Gastrocnemius medialis (tissue), 4 donors: ENCODE results near the gene CYTH3. TPM values are rescaled to one million over a fixed set of nuclear protein-coding genes. Genes with fewer than 3 reads are reported as not detected.
"Not testable (repeated sequence)": the region's sequence is repeated elsewhere in the genome, so short reads cannot be mapped to it uniquely, and the experiment has no call there.

Experiments
- ATAC-seq, 2 donors: fragments of 150-250 bp; one replicate each; pipeline ENCODE4 v1.9.1; 2016
- DNase-seq, 2 donors: peaks; one replicate each; pipeline ENCODE4 v3.0.0-alpha.2; 2019
- H3K27ac ChIP-seq, 4 donors: fragments of 200-600 bp; sonication (generic); 1 replicate in 1 of 4; 2 replicates in 3 of 4; pipeline ENCODE4 v1.5.1; 2016 to 2018; ENCODE audit warnings: mild to moderate bottlenecking in 2 of 4, moderate library complexity in 1 of 4
- H3K27me3 ChIP-seq, 3 donors: fragments of 200-600 bp; sonication (generic) in 2 of 3; 1 replicate in 1 of 3; 2 replicates in 2 of 3; pipeline versions ENCODE4 v1.5.1 to v1.6.0; 2016 to 2019; ENCODE audit warnings: mild to moderate bottlenecking in 1 of 3, moderate library complexity in 1 of 3
- H3K36me3 ChIP-seq, 2 donors: fragments of 200-600 bp; sonication (generic) in 1 of 2; one replicate each; pipeline ENCODE4 v1.5.1; 2017 to 2018
- H3K4me1 ChIP-seq, 2 donors: fragments of 200-600 bp; sonication (generic) in 1 of 2; one replicate each; pipeline ENCODE4 v1.5.1; 2016 to 2017; ENCODE audit warnings: mild to moderate bottlenecking in 2 of 2
- H3K4me3 ChIP-seq, 4 donors: fragments of 200-600 bp; sonication (generic) in 3 of 4; 1 replicate in 1 of 4; 2 replicates in 3 of 4; pipeline ENCODE4 v1.5.1; 2016 to 2019; ENCODE audit warnings: mild to moderate bottlenecking in 2 of 4
- H3K9me3 ChIP-seq, 3 donors: fragments of 200-600 bp; sonication (generic) in 2 of 3; 1 replicate in 1 of 3; 2 replicates in 2 of 3; pipeline ENCODE4 v1.5.1; 2016 to 2019
- POLR2A ChIP-seq, 2 donors: fragments of 450-650 bp; IDR thresholded peaks; one replicate each; pipeline ENCODE4 v1.6.1; 2017; ENCODE audit warnings: antibody characterized with exemption in 2 of 2, mild to moderate bottlenecking in 2 of 2, moderate library complexity in 2 of 2
- in situ Hi-C, 4 donors: fragments of 200-750 bp; cut with MboI; loops; one replicate each; pipeline versions ENCODE4 v1.15.0 to v1.8.0; 2017; ENCODE audit warnings: low sequenced_read_pairs in 4 of 4
- intact Hi-C: fragments of 100-400 bp; cut with DNase I; formaldehyde crosslinking; loops from one replicate; pipeline ENCODE4 v1.15.1; 2023; ENCODE audit warnings: low total_unique reads
- total RNA-seq, 4 donors: library from RNA; depleted of rRNA; stranded (reverse); fragments of >200 nt; gene quantifications; one replicate each; pipeline versions ENCODE4 v1.1.0 to v1.2.3, GENCODE V29; 2016
- TF ChIP-seq, protein P1 (sequence below), 5 experiments: fragments of 450-650 bp in 3 of 5; fragments of 200-600 bp in 2 of 5; sonication (generic) in 2 of 5; IDR thresholded peaks in 4 of 5; conservative IDR thresholded peaks in 1 of 5; 1 replicate in 4 of 5; 2 replicates in 1 of 5; pipeline ENCODE4 v1.5.1; 2016 to 2019; ENCODE audit warnings: antibody characterized with exemption in 5 of 5, mild to moderate bottlenecking in 3 of 5, moderate library complexity in 3 of 5

The CYTH3 gene
- total RNA-seq, 4 donors from 2014 or later = 14.3 to 20.2 (median 16.7) TPM

DNA sequence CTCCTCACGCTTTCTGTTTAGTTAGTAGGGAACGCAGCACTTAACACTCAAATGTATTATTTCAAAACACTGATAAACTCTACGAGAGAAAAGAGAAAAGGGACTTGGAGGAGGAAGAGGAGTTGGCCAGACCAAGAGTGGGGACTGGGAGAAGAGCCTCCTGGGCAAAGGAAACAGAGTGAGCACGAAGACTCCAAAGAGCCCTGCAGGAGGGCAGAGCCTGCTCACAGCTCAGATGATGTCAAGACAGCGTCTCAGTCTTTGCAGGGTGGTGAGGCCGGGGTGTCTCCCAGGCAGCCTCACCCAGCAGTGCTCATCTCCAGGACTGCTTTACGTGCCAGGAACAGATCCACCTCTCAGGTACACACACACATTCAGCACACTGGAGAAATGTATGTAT, 41.2 kb downstream of the CYTH3 start:
- DNase-seq (no peak), ATAC-seq (no peak)
- intact Hi-C loops = no loop called here
- Histone ChIP-seq H3K27me3 (no peaks in the 10 kb centered on the region), H3K9me3 (no peaks in the 10 kb centered on the region), H3K27ac (no peak overlapping the region), H3K4me3 (no peak overlapping the region), H3K36me3 (no peaks in the 10 kb centered on the region), H3K4me1 (peaks cover 25 to 66% of the 10 kb centered on the region in 2 donors)
- in situ Hi-C loops = no loop called here
- TF ChIP-seq, protein P1, sequence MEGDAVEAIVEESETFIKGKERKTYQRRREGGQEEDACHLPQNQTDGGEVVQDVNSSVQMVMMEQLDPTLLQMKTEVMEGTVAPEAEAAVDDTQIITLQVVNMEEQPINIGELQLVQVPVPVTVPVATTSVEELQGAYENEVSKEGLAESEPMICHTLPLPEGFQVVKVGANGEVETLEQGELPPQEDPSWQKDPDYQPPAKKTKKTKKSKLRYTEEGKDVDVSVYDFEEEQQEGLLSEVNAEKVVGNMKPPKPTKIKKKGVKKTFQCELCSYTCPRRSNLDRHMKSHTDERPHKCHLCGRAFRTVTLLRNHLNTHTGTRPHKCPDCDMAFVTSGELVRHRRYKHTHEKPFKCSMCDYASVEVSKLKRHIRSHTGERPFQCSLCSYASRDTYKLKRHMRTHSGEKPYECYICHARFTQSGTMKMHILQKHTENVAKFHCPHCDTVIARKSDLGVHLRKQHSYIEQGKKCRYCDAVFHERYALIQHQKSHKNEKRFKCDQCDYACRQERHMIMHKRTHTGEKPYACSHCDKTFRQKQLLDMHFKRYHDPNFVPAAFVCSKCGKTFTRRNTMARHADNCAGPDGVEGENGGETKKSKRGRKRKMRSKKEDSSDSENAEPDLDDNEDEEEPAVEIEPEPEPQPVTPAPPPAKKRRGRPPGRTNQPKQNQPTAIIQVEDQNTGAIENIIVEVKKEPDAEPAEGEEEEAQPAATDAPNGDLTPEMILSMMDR (IDR thresholded peaks at IDR 0.05 in 4 of 5, conservative IDR thresholded peaks at IDR 0.05 in 1 of 5) = no peak
- TF ChIP-seq POLR2A (IDR thresholded peaks at IDR 0.05) = no peak

DNA sequence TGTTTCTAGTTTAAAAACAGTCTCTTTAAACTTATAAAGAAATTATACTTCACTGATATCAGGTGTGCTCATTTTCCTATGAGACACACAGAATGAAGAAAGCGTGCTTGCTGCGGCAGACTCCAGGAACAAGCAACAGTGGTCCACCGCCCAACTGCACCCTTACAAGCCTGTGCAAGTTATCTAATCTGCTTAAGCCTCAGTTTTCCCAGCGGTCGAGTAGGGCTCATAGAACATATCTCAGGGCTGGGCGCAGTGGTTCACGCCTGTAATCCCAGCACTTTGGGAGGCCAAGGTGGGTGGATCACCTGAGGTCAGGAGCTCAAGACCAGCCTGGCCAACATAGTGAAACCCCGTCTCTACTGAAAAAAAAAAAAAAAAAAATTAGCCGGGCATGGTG, 43.1 kb downstream of the CYTH3 start:
- H3K9me3 ChIP-seq, intact Hi-C loops, in situ Hi-C loops, H3K27me3 ChIP-seq, ATAC-seq, DNase-seq, H3K36me3 ChIP-seq, H3K4me3 ChIP-seq: not testable (repeated sequence)
- Histone ChIP-seq H3K4me1 (peaks cover 33 to 60% of the 10 kb centered on the region in 2 donors), H3K27ac (peak overlapping the region in 3 of 4 donors; percentile 20 to 69 (median 45))

DNA sequence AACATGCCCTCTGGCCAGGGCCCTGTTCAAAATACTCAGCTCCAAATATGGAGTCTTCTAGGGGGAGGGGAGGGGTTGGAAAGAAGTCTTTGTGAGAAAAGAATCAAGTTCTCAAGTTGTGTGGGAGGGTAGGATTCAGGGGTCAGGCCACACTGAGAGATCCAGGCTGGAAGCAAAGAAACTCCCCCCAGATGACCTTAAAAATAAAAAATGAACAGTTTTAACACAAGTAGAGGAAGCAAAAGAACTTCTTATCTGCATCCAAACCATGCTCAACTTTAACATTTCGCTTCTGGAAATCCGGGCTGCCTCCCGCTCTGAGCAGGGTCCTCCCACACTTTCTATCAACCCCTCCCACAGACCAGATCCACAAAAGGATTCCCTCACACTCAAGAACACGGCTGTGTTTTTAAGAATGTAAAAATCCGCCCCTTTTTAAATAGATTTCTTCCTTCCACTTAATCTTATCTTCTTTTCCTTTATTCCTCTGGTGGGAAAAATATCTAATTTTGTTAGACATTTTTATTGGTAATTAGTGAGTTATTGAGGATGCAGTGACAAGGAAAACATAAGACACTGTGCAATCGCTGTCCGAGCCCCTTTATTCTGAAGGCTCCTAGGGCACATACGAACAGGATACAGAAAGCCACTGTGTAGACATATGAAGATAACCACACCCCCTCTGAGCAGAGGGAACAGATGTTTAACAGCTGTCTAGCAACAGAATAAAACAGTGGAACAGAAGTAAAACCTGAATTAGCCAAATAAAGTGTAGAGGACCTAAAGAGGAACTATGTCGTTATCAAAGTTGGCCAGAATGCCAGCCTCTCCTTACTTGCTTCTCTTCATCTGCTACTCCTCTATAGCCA, 43.8 kb downstream of the CYTH3 start:
- intact Hi-C loops = no loop called here
- Histone ChIP-seq H3K4me3 (peak overlapping the region in 1 of 4 donors; percentile 15), H3K9me3 (no peaks in the 10 kb centered on the region), H3K36me3 (no peaks in the 10 kb centered on the region), H3K4me1 (peaks cover 37 to 60% of the 10 kb centered on the region in 2 donors), H3K27ac (peak overlapping the region; percentile 34 to 69 (median 56)), H3K27me3 (no peaks in the 10 kb centered on the region)
- DNase-seq (no peak), ATAC-seq (peak in 1 of 2 donors; percentile 36)
- in situ Hi-C loops = no loop called here
- TF ChIP-seq, protein P1 (IDR thresholded peaks at IDR 0.05 in 4 of 5, conservative IDR thresholded peaks at IDR 0.05 in 1 of 5) = no peak
- no peak for TF ChIP-seq POLR2A (IDR thresholded peaks at IDR 0.05)

DNA sequence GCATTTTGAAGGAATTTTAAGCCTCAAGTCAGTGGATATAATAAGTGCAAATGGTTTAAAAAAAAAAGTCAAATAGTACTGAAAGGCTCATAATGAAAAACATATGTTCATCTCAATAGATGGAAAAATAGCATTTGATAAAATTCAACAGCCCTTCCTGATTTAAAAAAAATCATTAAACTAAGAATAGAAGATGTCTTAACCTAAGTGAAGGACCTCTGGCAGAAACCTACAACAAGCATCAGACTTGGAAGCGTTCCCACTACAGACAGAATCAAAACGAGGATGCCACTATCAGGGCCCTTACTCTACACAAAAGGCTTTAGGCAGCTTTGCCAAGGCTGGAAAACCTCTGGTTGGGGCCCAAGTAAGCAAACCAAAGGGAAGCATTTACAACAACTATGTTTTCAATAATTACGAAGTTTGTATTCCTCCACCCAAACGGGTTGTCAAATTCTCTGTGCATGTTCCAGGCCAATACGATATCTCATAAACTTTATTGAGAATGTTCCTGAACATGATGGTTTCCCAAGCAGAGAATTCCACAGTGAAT, 45.1 kb downstream of the CYTH3 start:
- no peak for TF ChIP-seq POLR2A (IDR thresholded peaks at IDR 0.05)
- TF ChIP-seq, protein P1 (IDR thresholded peaks at IDR 0.05 in 4 of 5, conservative IDR thresholded peaks at IDR 0.05 in 1 of 5) = no peak
- Histone ChIP-seq H3K4me3 (no peak overlapping the region), H3K36me3 (no peaks in the 10 kb centered on the region), H3K27me3 (no peaks in the 10 kb centered on the region), H3K4me1 (peaks cover 37 to 52% of the 10 kb centered on the region in 2 donors), H3K27ac (peak overlapping the region; percentile 34 to 69 (median 56)), H3K9me3 (no peaks in the 10 kb centered on the region)
- peak in 1 of 2 donors; percentile 52 for ATAC-seq
- in situ Hi-C loops (no loop called here), intact Hi-C loops (no loop called here)
- no peak for DNase-seq

DNA sequence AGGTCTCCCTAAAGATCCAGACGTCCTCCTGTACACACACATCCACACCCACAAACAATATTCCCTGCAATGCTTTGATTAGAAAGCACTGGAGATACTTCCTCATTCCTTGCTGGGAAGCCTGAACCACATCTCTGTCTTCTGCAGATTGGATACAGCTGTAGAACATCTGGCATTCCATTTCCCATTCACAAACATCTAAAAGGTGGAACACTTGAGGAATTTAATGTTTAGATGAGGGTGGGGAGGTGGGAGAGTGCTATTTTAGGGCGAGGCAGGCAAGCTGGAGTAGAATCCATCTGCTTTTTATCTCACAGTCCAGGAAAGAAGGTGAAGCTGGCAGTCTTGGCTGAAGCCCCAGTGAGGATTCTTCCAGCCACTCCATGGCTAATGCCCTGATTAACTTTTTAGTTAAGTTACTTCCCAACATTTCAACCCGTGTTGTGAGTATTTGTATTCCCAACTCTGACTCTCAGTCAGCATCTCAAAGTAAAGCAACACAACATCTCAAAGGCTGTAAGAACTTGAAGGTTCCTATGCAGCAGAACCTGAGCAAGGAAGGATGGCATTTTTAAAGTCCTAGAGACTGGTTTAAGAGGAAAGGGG, 46.1 kb downstream of the CYTH3 start:
- Histone ChIP-seq H3K9me3 (no peaks in the 10 kb centered on the region), H3K36me3 (no peaks in the 10 kb centered on the region), H3K27me3 (no peaks in the 10 kb centered on the region), H3K4me3 (no peak overlapping the region), H3K4me1 (peaks cover 41 to 55% of the 10 kb centered on the region in 2 donors), H3K27ac (peak overlapping the region in 2 of 4 donors; percentile 9 to 17)
- ATAC-seq (no peak), DNase-seq (no peak)
- intact Hi-C loops = no loop called here
- no peak for TF ChIP-seq POLR2A (IDR thresholded peaks at IDR 0.05)
- TF ChIP-seq, protein P1 (IDR thresholded peaks at IDR 0.05 in 4 of 5, conservative IDR thresholded peaks at IDR 0.05 in 1 of 5) = no peak
- in situ Hi-C loops = no loop called here

DNA sequence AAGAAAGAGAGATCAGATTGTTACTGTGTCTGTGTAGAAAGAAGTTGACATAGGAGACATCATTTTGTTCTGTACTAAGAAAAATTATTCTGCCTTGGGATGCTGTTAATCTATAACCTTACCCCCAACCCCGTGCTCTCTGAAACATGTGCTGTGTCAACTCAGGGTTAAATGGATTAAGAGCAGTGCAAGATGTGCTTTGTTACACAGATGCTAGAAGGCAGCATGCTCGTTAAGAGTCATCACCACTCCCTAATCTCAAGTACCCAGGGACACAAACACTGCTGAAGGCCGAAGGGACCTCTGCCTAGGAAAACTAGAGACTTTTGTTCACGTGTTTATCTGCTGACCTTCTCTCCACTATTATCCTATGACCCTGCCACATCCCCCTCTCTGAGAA, 49.0 kb downstream of the CYTH3 start:
- H3K9me3 ChIP-seq, H3K36me3 ChIP-seq, H3K4me3 ChIP-seq, DNase-seq, in situ Hi-C loops, H3K27me3 ChIP-seq, intact Hi-C loops, ATAC-seq, H3K27ac ChIP-seq: not testable (repeated sequence)
- H3K4me1 ChIP-seq = peaks cover 43 to 61% of the 10 kb centered on the region in 2 donors

DNA sequence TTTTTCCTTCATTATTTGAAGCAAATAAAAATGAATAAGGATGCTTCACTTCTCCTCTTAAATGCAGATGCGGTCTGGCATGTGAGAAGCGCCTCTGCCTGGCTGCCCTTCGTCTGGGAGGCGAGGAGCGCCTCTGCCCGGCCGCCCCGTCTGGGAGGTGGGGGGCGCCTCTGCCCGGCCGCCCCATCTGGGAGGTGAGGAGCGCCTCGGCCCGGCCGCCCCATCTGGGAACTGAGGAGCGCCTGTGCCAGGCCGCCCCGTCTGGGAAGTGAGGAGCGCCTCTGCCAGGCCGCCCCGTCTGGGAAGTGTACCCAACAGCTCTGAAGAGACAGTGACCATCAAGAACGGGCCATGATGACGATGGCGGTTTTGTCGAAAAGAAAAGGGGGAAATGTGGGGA, 49.4 kb downstream of the CYTH3 start:
- ATAC-seq, H3K27me3 ChIP-seq, H3K4me3 ChIP-seq, intact Hi-C loops, H3K9me3 ChIP-seq, DNase-seq, in situ Hi-C loops, H3K36me3 ChIP-seq, H3K27ac ChIP-seq: not testable (repeated sequence)
- H3K4me1 ChIP-seq = peaks cover 43 to 61% of the 10 kb centered on the region in 2 donors
